GM18907 (cell line): ENCODE results near the gene C7orf33.
"Not testable (repeated sequence)": the region's sequence is repeated elsewhere in the genome, so short reads cannot be mapped to it uniquely, and the experiment has no call there.

Experiments
- ATAC-seq: cut with Tn5 transposase; IDR thresholded peaks from one replicate; pipeline ENCODE4 v1.9.1; 2021; ENCODE audit warnings: mild to moderate bottlenecking, moderate library complexity; ENCODE audit not compliant: unreplicated experiment

The C7orf33 gene

DNA sequence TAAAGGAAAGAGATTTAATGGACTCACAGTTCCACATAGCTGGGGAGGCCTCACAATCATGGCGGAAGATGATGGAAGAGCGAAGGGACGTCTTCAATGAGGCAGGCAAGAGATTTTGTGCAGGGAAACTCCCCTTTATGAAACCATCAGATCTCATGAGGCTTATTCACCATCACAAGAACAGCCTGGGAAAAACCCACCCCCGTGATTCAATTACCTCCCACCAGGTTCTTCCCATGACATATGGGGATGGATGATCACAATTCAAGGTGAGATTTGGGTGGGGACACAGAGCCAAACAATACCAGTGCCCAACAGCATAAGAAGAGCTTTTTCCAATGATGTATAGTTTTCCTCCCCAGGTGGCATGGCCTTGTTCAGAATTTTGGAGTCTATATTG is 11.2 kb upstream of the C7orf33 start:
- ATAC-seq, result no peak

DNA sequence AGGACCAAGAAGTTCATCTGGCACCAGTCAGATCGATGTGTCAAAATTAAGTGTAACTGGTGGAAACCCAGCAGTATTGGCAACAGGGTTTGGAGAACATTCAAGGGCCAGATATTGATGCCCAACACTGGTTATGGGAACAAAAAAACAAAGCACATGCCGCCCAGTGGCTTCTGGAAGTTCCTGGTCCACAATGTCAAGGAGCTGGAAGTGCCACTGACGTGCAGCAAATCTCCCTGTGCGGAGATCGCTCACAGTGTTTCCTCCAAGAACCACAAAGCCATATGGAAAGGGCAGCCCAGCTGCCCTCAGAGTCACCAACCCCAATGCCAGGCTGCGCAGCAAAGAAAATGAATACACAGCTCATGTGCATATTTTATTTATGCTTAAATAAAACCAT is 10.1 kb upstream of the C7orf33 start:
- no peak for ATAC-seq

DNA sequence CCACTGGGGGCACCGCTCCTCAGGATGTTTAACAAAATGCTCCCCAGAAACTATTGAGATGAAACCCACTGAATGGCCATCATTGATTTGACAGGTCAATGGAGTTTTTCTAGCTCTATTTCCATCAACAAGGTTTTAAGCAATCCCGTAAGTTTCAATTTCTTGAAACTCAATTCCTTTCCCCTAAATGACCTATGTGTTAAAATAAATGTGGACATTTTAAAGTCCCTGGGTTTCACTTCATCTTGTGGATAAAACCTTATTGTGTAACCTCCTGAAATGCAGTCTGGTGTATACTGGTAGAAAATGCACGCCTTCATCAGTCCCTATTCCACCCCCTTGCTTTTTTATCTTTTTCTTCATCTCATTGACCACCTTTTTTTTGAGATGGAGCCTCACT is 8.9 kb upstream of the C7orf33 start:
- no peak for ATAC-seq

DNA sequence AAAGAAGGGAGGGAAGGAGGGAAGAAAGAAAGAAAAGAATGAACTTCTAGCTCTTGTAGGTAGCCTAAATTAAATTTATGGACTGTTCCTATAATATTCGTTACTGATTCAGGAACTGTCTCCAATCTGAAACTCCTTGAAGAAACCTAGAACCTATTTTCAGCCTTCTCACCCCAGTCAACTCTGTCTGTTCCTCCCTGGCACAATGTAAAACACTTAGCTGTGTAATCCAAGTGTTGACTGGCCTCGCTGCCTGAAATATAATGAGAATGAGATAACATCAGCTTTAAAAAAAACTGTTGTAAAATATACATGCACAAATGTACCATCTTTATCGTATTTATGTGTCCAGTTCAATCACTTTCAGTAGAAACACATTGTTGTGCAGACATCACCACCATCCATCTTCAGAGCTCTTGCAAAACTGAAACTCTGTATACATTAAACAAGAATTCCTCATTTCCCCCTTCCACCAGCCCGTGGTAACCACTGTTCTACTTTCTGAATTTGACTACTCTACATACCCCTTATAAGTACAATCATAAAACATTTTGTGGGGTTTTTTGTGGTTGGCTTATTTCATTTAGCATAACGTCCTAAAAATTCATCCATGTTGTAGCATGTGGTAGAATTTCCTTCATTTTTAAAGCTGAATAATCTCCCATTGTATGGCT is 6.3 kb upstream of the C7orf33 start:
- peak; percentile 93 for ATAC-seq

DNA sequence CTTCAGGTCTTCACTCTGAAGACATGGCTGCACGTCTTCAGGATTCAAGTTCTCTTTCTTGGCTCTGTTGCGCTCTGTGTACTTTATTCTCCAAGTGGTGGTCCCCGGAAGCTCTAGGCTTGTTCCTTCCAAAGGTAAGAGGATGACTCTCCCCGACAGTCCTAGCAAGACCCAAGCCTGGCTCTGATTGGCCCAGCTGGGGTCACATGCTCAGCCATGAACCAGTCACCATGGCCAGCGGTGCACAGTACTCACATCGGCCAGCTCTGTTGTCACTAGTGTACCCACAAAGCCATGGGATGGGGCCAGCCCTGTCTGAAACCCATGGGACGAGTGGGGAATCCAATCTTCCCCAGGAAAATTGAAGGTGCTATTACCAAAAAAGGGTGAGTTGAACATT is 5.2 kb upstream of the C7orf33 start:
- ATAC-seq, result no peak

DNA sequence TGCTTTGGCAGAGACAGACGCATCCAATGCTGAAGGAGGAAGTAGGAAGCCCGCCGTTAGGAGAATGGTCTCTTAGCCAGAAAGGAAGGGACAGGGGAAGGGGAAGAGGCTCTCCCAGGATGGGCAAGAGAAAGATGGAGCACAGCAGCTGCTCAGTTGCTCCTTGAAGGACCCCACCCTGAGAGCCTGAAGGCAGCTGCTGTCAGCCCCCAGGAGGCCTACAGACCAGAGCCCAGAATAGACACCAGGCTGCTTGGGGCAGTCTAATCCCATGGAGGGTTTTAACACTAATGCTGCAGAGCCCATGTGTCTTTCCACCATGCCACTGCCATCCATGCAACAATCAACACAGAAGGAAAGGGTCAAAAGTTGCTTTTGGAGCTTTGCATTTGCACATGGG is 3.5 kb upstream of the C7orf33 start:
- no peak for ATAC-seq

DNA sequence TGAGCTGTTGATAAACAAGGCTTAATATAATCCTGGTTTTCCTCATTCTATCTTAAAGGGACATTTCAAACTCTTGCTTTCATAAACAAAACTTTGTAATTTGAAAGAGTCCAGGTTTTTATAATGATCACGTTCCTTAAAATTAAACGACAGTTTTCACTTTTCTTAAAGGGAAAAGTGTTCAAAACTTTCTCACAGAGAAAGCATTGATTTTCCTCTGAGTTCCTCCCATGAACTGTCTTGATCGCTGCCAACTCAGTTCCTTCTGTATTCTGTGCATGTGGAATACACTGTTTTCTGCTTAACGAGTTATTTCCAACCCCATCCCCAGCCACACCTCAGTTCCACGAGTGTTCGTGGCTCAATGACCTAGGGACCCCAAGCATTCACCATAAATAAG is 2.4 kb upstream of the C7orf33 start:
- ATAC-seq, result no peak

DNA sequence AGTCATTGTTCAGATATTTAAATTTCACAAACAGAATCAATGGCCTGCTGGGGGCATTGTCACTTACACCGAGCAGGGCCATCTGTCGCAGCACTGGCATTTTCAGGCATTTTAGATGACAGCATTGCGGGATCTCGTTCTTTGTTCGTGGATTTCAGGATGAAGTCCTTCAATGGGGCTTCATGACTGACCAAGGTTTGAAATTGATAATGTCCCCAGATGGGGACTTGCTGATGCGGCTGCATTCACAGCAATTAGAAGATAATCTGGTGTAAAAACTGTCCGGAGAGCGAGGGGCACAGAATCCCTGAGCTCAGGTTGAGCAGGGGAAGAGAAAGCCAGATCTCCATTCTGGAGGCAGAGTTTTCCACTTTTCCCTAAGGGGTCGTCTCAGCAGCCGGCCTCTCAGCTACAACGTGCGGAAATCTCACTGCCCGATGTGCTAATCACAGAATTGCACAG is 1.9 kb upstream of the C7orf33 start:
- ATAC-seq, result no peak

DNA sequence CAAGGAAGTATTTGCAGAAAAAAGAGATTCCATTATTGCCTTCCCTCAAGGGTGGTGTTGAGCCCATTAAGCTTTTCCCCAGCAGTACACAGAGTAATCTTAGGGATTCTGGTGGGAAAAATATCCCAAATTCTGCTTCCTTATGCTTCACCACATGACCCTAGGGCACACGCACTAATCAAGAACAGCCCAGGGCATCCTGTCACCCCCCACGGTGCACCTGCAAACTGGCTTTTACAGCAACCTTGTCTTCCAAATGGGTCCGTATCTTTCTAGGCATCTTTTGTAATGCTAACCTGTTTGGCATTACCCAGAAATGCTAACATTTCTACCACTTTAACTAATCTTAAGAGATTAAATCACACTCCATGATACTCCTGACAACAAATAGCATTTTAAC is 926 bp upstream of the C7orf33 start:
- no peak for ATAC-seq

DNA sequence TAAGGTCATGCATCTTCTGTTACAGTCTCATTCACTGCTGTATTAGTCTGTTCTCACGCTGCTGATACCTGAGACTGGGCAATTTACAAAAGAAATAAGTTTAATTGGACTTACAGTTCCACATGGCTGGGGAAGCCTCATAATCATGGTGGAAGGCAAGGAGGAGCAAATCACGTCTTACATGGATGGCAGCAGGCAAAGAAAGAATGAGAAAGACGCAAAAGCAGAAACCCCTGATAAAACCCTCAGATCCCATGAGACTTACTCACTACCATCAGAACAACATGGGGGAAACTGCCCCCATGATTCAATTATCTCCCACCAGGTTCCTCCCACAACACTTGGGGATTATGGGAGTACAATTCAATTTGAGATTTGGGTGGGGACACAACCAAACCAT is 5.8 kb downstream of the C7orf33 start:
- ATAC-seq, result not testable (repeated sequence)

DNA sequence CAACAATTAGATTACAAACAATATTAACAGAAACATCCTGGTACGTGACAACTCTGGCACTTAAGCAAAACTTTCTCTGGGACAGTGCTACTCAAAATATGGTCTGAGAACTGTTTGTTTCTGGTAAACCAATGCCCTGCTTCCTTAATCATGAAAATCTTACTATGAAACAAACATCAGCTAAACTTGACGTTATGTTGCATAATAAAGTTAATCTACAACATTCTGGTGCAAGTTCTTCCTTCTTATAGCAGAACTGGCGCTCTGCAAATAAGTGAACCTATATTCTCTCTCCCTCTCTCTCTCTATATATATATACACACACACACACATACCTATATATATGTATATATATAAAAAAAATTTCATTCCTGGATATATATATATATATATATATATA is 7.8 kb downstream of the C7orf33 start:
- ATAC-seq, result no peak

DNA sequence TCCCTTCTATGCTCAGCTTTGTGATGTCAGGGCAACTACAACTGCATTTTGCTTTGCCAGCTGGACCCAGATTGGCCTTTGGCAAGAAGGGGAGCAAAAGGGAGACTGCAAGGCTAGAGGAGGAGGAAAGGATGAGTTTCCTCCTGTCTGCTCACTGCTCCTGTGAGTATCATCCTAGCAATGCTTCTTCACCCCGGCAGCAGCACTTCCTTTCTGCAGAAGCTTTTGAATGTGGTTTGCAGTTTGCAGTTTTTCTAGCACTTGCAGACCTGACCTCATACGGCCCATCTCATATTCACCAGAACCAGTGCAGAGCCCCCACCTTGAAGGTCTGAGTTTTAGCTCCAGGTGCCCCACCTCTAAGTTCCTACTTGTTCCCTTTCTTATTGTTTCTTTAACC is 14.8 kb downstream of the C7orf33 start:
- no peak for ATAC-seq

DNA sequence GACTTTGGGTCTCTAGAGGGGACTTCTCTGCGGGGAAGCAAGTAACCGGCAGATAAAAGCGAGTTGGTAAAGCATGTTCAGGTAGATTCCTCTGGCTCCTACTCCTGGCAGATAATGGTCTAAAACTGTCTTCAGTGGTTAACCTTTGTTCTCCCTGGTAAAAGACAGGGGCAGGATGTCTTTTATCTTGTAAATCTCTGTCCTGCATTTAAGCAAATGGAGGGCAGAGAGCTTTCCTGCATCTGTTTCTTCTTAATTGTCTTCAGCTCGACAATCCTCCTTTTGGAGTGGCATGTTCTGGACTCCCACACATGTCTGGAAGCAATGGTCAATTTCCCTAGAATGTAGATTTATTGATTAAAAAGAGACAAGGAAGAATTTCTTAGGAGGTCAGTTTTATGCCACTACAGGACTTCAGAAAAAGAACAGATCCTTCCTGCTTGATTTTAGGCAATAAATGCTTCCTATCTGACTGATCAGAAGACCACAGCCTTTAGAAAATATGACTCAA is 16.6 kb downstream of the C7orf33 start:
- ATAC-seq, result no peak

DNA sequence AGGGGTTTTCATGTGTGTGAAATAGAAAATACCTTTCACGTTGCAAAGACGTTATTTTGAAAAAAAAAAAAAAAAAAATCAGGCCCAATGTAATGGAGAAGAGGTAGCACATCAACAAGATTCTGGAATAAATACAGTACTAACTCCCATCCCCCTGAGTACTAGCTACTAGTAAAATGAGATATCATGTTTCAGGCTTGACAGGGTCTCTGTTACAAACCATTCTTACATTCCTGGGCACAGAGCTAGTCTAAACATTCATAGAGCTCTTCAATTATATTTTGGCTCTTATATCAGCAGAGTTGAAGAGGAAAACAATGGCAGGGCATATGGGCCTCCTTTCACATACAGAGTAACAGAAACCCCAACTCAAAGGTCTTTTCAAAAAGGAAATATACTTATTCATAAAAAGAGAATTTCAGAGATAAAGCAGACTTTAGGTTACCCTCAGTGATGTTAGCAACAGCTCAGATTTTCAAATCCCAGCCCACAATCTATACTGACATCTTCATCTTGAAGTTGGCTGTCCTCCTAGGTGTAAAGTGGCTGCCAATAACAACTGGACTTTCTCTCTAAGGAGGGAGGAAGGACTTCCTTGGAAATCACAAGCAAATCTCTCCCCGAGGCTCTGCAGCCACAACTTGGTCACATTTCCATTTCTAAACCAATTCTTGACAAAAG is 18.6 kb downstream of the C7orf33 start:
- ATAC-seq, result no peak

DNA sequence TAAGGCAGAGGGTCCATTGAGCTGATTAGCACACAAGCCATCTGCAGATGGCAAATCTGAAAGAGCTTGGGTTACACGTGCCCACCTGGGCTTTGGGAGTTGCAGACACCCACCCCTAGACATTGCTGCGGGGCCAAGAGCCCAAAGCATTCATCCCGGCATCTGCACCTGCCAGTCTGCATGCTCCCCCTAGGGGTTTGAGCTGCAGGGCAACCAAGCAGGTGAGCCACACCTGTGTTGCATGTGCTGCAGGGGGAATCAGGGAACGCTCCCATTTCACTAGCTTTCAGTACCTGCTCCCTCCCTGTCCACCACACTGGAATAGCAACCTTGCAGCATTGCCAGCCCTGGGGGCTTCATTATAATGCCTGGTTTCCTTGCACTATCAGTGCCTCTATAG is 21.1 kb downstream of the C7orf33 start:
- ATAC-seq, result no peak

DNA sequence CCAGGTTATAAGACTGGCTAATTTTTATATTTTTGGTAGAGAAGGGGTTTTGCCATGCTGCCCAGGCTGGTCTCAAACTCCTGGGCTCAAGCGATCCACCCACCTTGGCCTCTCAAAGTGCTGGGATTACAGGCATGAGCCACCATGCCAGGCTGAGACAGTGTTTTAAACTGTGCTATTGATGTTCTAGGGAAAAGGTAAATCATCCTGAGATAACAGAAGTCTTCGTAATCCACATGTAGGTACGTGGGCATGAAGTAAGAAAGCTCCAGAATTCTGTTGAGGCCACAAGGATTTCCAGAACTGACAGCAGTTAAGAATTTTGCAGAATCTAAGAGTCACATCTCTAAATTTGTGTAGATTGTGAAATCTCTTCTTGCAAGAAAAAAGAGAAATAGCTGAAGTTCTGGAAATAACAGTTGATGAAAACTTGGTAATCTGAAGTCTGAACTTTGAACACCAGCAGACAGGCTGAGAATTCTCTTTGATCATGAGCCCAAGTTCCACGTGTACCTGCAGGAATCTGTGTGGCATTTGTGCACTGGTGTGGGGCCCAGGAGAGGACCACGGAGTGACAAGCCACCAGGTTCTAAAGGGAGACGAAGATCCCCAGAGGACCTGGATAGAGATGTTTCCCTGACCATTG is 24.6 kb downstream of the C7orf33 start:
- ATAC-seq, result no peak

DNA sequence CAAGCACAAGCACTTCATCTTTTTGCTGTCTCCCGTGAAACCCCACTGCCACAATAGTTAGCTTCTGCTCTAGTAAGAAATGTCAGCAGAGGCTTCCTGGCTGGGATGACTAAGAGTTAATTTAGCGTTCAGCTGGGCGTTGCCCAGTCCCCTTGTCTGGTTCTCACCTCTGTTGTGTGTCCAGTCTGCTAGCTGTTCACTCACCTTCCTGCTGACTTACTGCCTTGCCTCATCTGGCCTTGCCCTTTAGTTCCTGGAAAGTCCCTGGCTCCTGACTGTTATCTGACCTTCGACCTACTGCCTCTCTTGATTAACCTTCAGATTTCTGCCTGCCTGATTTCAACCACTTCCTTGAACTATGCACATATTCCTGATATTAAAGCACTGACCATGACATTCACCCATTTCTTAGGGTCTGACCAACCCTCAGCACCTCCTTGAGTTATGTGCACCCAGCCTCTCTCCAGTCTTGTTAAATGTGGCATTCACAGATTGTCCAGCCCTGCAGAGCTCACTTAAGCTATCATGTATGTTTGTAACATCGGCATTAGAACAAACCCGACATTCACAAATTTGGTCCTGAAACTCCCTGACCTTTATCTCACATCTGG is 30.3 kb downstream of the C7orf33 start:
- ATAC-seq, result no peak

DNA sequence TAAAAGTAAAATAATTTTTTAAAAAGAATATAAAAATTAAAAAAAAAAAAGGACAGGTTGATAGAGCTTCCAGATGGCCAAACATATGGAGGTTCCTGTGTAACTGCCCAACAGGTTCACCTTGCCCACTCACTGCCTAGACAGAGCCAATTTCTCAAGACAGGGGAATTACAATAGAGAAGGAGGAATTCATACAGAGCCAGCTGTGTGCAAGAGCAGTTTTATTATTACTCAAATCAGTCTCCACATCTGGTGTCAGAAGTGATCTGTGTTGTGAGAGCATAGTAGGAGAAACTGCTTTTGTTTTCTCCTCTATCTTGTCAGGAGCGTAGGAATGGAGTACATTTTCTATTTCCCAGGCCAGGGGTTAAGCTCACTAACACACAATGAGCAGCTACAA is 31.0 kb downstream of the C7orf33 start:
- no peak for ATAC-seq

DNA sequence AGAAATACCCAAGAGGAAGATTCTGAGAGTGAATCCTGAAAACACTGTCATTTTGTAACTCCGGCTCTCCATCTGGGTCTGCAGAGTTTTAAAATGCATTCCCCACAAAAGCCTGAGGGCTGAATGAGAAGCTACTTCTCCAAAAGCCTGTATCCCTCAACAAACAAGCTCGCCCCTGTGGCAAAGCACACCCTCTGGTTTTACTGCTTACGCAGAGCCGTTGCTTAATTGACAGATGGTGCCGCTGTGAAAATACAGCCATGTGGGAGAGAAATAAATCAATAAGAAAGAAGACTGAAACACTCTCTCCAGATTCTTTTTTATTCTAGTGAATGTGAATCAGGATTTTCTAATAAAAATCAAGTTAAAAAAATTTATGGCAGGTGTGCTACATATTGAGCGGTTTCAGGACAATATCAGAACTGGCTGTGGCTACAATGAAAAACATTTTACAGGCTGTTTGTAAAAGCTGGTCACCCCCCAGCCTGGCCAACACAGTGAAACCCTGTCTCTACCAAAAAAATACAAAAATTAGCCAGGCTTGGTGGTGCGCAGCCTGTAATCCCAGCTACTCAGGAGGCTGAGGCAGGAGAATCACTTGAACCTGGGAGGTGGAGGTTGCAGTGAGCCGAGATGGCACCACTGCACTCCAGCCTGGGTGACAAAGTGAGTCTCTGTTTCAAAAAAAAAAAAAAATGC is 32.5 kb downstream of the C7orf33 start:
- ATAC-seq, result no peak

DNA sequence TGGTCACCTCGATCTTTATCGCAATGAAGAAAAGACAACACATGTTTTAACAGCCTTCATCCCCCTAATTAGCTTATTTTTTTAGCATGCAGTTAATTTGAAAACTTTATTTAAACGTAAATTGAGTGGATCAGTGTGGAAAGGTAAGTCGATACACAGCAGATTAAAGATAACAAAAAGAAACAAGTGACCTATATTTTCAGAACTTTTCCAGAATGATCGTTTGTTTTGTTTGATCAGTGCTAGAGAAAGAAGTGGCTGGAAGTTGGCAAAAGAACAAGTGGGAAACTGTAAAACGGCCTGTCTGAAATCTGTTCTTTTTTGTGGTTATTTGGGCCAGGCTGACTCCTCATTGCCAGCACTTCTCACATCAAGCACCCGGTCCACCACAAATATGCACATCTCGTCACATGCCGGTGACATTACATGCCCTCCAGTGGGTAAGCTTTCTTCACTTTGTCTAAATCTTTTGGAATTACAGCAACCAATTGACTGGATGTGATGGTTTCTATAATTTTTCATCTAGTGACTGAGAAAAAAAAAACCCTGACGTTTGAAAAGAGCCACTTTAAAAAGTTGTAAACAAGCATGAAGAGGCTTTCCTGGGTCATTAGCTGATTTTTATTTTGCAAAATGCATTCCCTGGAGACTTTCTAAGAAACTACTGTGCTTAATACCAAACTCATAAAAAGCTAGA is 33.2 kb downstream of the C7orf33 start:
- ATAC-seq, result no peak
